PC-9 (cell line): ENCODE data around the gene SRXN1. TPM values are rescaled to one million over a fixed set of nuclear protein-coding genes. Genes with fewer than 3 reads are reported as not detected.

Experiments
- BruUV-seq: library from RNA; stranded (reverse); fragments of 400-500 nt; replicated peaks from 2 replicates; lab custom pipeline; 2021; lab: Mats Ljungman, UMichigan
- CTCF ChIA-PET: fragments of 300-600 bp; sonication (Branson Sonifier 250); formaldehyde crosslinking; loops from one replicate; lab custom pipeline; 2022; ENCODE audit warnings: antibody characterized with exemption; lab: Charles Lee
- POLR2A ChIA-PET: fragments of 300-600 bp; sonication (Branson Sonifier 250); formaldehyde crosslinking; loops from one replicate; lab custom pipeline; 2022; ENCODE audit warnings: antibody characterized with exemption; ENCODE audit not compliant: unreplicated experiment; lab: Charles Lee
- DNase-seq, 2 experiments: peaks; one replicate each; pipeline versions ENCODE4 v3.0.0 to v3.0.0-alpha.2; 2015 to 2022; ENCODE audit warnings: mixed read lengths in 1 of 2
- H2AFZ ChIP-seq: fragments of 200-600 bp; sonication (generic); 2 replicates; pipeline ENCODE4 v1.8.1; 2017; ENCODE audit warnings: antibody characterized with exemption
- H3F3A ChIP-seq: fragments of 200-600 bp; sonication (generic); 2 replicates; pipeline ENCODE4 v1.8.1; 2017; ENCODE audit warnings: antibody characterized with exemption, mild to moderate bottlenecking, low read depth; ENCODE audit not compliant: insufficient read depth
- H3K27ac ChIP-seq: fragments of 200-600 bp; sonication (generic); 2 replicates; pipeline ENCODE4 v1.6.1; 2016; ENCODE audit warnings: mixed run types
- H3K27me3 ChIP-seq: fragments of 200-600 bp; sonication (generic); 2 replicates; pipeline ENCODE4 v1.6.1; 2016; ENCODE audit warnings: low read depth, mixed run types; ENCODE audit not compliant: insufficient read depth
- H3K36me3 ChIP-seq: fragments of 200-600 bp; sonication (generic); 2 replicates; pipeline ENCODE4 v1.6.1; 2016; ENCODE audit warnings: low read depth, mixed run types
- H3K4me1 ChIP-seq: fragments of 200-600 bp; sonication (generic); replicated peaks from 2 replicates; pipeline ENCODE4 v1.6.1; 2016; ENCODE audit warnings: mixed run types; ENCODE audit not compliant: insufficient read depth
- H3K4me2 ChIP-seq: fragments of 200-600 bp; sonication (generic); 2 replicates; pipeline ENCODE4 v1.6.1; 2017; ENCODE audit warnings: mixed run types
- H3K4me3 ChIP-seq: fragments of 200-600 bp; sonication (generic); 2 replicates; pipeline ENCODE4 v1.6.1; 2016; ENCODE audit warnings: mixed run types
- H3K79me2 ChIP-seq: fragments of 200-600 bp; sonication (generic); 2 replicates; pipeline ENCODE4 v1.6.1; 2017; ENCODE audit warnings: low read depth, mixed run types
- H3K9me2 ChIP-seq: fragments of 200-600 bp; sonication (generic); 2 replicates; pipeline ENCODE4 v1.8.1; 2017; ENCODE audit warnings: mild to moderate bottlenecking; ENCODE audit not compliant: insufficient read depth
- H3K9me3 ChIP-seq: fragments of 200-600 bp; sonication (generic); 2 replicates; pipeline ENCODE4 v1.8.1; 2016; ENCODE audit warnings: low read depth; ENCODE audit not compliant: insufficient read depth
- H4K20me1 ChIP-seq: fragments of 200-600 bp; sonication (generic); 2 replicates; pipeline ENCODE4 v1.8.1; 2017; ENCODE audit not compliant: insufficient read depth
- EZH2 ChIP-seq: fragments of 200-600 bp; sonication (generic); IDR thresholded peaks from 2 replicates; pipeline ENCODE4 v1.8.0; 2017; ENCODE audit warnings: antibody characterized with exemption, low read depth
- intact Hi-C: fragments of 100-400 bp; cut with micrococcal nuclease; formaldehyde crosslinking; loops from one replicate; pipeline ENCODE4 v1.10.0; 2022; ENCODE audit not compliant: unreplicated experiment
- total RNA-seq: library from RNA; stranded (reverse); gene quantifications from 2 replicates; pipeline ENCODE4 v1.2.3, GENCODE V29; 2021
- TF ChIP-seq, protein P1 (sequence below): fragments of 200-600 bp; sonication (generic); conservative IDR thresholded peaks from 2 replicates; pipeline ENCODE4 v1.6.1; 2017; ENCODE audit warnings: mixed run types, antibody characterized with exemption, mild to moderate bottlenecking, moderate library complexity

SRXN1 gene
- total RNA-seq, 1 experiment from 2014 or later: 204 TPM

DNA sequence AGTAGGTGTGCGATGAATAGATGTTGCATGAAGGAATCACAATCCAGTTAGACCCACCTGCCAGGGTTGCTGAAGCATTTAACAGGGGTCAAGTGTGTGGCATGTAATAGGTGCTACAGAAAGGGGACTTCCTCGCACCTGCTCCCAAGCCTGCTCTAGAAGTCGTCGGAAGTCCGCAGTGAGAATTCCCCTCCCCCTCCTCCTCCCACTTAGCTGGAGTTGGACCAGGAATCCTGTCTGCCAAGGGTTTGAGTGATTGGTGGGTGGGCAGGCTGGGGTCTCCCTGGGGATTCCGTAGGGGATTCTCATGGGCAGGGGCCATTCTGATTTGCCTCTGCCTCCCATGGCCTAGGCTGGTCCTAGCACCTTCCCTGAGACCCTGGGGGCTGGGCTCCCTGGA, 12.3 kb upstream of the SRXN1 start:
- TF ChIP-seq, protein P1, sequence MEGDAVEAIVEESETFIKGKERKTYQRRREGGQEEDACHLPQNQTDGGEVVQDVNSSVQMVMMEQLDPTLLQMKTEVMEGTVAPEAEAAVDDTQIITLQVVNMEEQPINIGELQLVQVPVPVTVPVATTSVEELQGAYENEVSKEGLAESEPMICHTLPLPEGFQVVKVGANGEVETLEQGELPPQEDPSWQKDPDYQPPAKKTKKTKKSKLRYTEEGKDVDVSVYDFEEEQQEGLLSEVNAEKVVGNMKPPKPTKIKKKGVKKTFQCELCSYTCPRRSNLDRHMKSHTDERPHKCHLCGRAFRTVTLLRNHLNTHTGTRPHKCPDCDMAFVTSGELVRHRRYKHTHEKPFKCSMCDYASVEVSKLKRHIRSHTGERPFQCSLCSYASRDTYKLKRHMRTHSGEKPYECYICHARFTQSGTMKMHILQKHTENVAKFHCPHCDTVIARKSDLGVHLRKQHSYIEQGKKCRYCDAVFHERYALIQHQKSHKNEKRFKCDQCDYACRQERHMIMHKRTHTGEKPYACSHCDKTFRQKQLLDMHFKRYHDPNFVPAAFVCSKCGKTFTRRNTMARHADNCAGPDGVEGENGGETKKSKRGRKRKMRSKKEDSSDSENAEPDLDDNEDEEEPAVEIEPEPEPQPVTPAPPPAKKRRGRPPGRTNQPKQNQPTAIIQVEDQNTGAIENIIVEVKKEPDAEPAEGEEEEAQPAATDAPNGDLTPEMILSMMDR: no peak
- TF ChIP-seq EZH2: no peak
- BruUV-seq: no TSS peak
- POLR2A ChIA-PET: interaction anchor here (0.6 kb wide), 1 partner anchor 120 kb away, joined by 3 read pairs; no protein-coding TSS in a partner anchor

DNA sequence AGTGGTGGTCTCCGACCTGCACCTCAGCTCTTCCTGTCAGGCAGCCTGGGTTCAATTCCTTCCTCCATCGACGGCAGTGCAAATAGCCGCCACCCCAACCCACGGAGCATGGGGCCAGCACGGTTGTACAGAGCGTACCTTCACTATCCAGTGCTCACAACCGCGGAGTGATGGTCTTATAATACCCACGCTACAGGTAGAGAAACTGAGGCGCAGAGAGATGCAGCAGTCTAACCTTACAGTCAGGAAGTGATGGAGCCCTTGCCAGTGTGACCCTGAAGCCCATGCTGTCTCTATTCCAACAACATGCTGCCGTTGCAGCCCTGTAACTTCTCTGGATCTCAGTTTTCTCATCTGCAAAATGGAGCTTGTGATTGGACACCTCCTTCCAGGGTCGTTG, 11.6 kb upstream of the SRXN1 start:
- H3K4me3 ChIP-seq: no peak overlapping the region
- H2AFZ ChIP-seq: no peak overlapping the region
- H3K79me2 ChIP-seq: no peaks in the 10 kb centered on the region
- CTCF ChIA-PET: interaction anchor here (1.3 kb wide), 1 partner anchor 10 kb away, joined by 3 read pairs; no protein-coding TSS in a partner anchor
- TF ChIP-seq, protein P1: no peak
- TF ChIP-seq EZH2: no peak
- H4K20me1 ChIP-seq: no peaks in the 10 kb centered on the region
- DNase-seq: no peak
- H3K4me2 ChIP-seq: no peak overlapping the region
- peaks cover 4% of the 10 kb centered on the region; the same call in 1 of the 2 replicates for H3F3A ChIP-seq
- H3K36me3 ChIP-seq: no peaks in the 10 kb centered on the region
- POLR2A ChIA-PET: interaction anchor here (0.6 kb wide), 1 partner anchor 120 kb away, joined by 3 read pairs; no protein-coding TSS in a partner anchor
- no peak overlapping the region for H3K27ac ChIP-seq
- H3K4me1 ChIP-seq: 0 out of 2 replicates have a peak, but pooled peaks cover 7% of the 10 kb centered on the region
- H3K9me2 ChIP-seq: no peaks in the 10 kb centered on the region
- no peaks in the 10 kb centered on the region for H3K9me3 ChIP-seq
- H3K27me3 ChIP-seq: no peaks in the 10 kb centered on the region
- no TSS peak for BruUV-seq
- intact Hi-C loops: no loop called here

More for the DNA sequence above, 12.3 kb upstream of the SRXN1 start:
- Histone ChIP-seq H3K4me1 (0 out of 2 replicates have a peak, but pooled peaks cover 5% of the 10 kb centered on the region), H3K9me2 (no peaks in the 10 kb centered on the region), H2AFZ (no peak overlapping the region), H3K27me3 (no peaks in the 10 kb centered on the region), H3K4me3 (no peak overlapping the region), H3K4me2 (no peak overlapping the region), H3F3A (peaks cover 4% of the 10 kb centered on the region; the same call in 1 of the 2 replicates), H3K27ac (no peak overlapping the region), H3K36me3 (no peaks in the 10 kb centered on the region), H3K9me3 (no peaks in the 10 kb centered on the region), H4K20me1 (no peaks in the 10 kb centered on the region), H3K79me2 (no peaks in the 10 kb centered on the region)
- CTCF ChIA-PET: interaction anchor here (0.9 to 1.3 kb wide), 2 partner anchors 11 to 103 kb away, joined by 3 to 4 read pairs; partner anchors contain the start of gene SLC52A3
- no peak for DNase-seq
- intact Hi-C loops: loop anchor here (5.0 kb wide), 1 partner anchor 103 kb away; no protein-coding TSS in a partner anchor

DNA sequence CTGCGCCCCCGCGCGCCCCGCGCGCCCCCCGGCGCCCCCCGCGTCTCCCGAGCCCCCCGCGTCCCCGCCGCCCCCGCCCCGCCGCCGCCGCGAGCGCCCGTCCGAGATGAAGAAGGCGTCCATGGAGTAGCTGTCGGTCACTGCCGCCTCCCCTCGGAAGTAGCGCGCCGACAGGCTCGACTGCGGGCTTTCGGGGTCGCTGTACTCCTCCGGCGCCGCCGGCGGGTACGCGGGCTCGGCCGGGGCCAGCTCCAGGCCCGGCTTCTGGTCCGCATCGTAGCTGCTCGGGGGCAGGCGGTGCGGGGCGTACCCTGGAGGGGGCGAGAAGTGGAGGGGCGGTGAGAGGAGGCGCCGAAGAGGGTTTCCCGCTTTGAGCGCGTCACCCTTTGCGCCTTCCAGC, 11.2 kb upstream of the SRXN1 start:
- H4K20me1 ChIP-seq: no peaks in the 10 kb centered on the region
- intact Hi-C loops: no loop called here
- no peak overlapping the region for H3K27ac ChIP-seq
- no peak overlapping the region for H2AFZ ChIP-seq
- H3K36me3 ChIP-seq: no peaks in the 10 kb centered on the region
- H3K9me2 ChIP-seq: no peaks in the 10 kb centered on the region
- H3K79me2 ChIP-seq: no peaks in the 10 kb centered on the region
- no peak for DNase-seq
- H3F3A ChIP-seq: peaks cover 4% of the 10 kb centered on the region; the same call in 1 of the 2 replicates
- H3K4me3 ChIP-seq: no peak overlapping the region
- H3K27me3 ChIP-seq: no peaks in the 10 kb centered on the region
- ChIA-PET CTCF (no interaction called here), POLR2A (no interaction called here)
- no peaks in the 10 kb centered on the region for H3K9me3 ChIP-seq
- H3K4me2 ChIP-seq: no peak overlapping the region
- no peak for TF ChIP-seq EZH2
- TF ChIP-seq, protein P1: no peak
- no TSS peak for BruUV-seq
- 0 out of 2 replicates have a peak, but pooled peaks cover 7% of the 10 kb centered on the region for H3K4me1 ChIP-seq
